ENCODE data around the gene TMEM132D. TPM values are rescaled to one million over a fixed set of nuclear protein-coding genes. Genes with fewer than 3 reads are reported as not detected.

TMEM132D gene
- total and polyA plus RNA-seq, 2 of the 8 experiments (the other 6 are each of a cell fraction or from before 2014, with no cell fraction given), result 3.5 to 10.1 TPM

DNA sequence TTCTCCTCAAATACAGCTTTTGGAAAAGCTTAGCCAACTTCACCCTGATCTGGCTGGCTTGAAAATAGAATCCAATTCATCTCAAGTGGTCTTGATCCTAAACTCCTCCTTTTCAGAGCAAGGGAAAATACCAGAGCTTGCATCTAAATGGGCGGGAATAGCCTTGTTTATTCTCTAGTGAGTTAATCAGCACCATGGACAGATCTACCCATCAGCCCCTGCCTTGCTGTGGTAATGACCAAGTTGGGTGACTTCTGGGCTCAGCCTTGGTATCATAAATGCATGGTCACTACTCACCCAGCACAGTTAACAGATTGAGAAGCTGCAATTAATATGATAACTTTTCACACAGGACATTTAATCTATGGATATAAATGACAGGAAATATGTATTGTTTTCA is 853.9 kb downstream of the TMEM132D start (continued):
- no peak for TF ChIP-seq HDAC6 (IDR thresholded peaks at IDR 0.05; ENCODE audit: low read depth, low read length)
- no peak for TF ChIP-seq TAF7 (optimal IDR thresholded peaks at IDR 0.05; ENCODE audit: borderline replicate concordance, low read depth, low read length)
- no peak for TF ChIP-seq SUZ12 (IDR thresholded peaks at IDR 0.05; ENCODE audit: low read length)
- no peak for TF ChIP-seq CHD2 (IDR thresholded peaks at IDR 0.05; ENCODE audit: low read length)
- TF ChIP-seq CHD1 (IDR thresholded peaks at IDR 0.05; ENCODE audit: low read depth, low read length), result no peak
- no peak for TF ChIP-seq EP300 (IDR thresholded peaks at IDR 0.05; ENCODE audit: borderline replicate concordance in 1 of 2, low read depth in 2 of 2, low read length in 2 of 2)
- no peak for TF ChIP-seq KDM1A (IDR thresholded peaks at IDR 0.05; ENCODE audit: borderline replicate concordance, low read length)
- TF ChIP-seq TBP (IDR thresholded peaks at IDR 0.05; ENCODE audit: low read depth, low read length), result no peak
- no peak for TF ChIP-seq TAF1 (IDR thresholded peaks at IDR 0.05; ENCODE audit: low read depth, low read length)
- TF ChIP-seq CBX5 (IDR thresholded peaks at IDR 0.05; ENCODE audit: low read depth, low read length), result no peak
- TF ChIP-seq NANOG (IDR thresholded peaks at IDR 0.05; ENCODE audit: insufficient read depth, low read depth, low read length, poor library complexity, severe bottlenecking), result peak; percentile 45
- no peak for TF ChIP-seq BCL11A (IDR thresholded peaks at IDR 0.05; ENCODE audit: low read depth in 2 of 2, low read length in 2 of 2)
- no peak for TF ChIP-seq RFX5 (IDR thresholded peaks at IDR 0.05; ENCODE audit: borderline replicate concordance, low read depth, low read length)
- TF ChIP-seq HDAC2 (IDR thresholded peaks at IDR 0.05; ENCODE audit: borderline replicate concordance in 1 of 2, low read depth in 2 of 2, low read length in 2 of 2), result 0 out of 4 replicates have a peak, but pooled peaks of 1 of the 2 experiments have one; percentile 26
- TF ChIP-seq SIN3A (conservative IDR thresholded peaks at IDR 0.05 in 1 of 2, IDR thresholded peaks at IDR 0.05 in 1 of 2; ENCODE audit: low read depth in 1 of 2, low read length in 2 of 2), result 0 out of 4 replicates have a peak, but pooled peaks have one; percentile 50 to 73
- TF ChIP-seq, protein P1, sequence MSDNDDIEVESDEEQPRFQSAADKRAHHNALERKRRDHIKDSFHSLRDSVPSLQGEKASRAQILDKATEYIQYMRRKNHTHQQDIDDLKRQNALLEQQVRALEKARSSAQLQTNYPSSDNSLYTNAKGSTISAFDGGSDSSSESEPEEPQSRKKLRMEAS (IDR thresholded peaks at IDR 0.05), result no peak
- TF ChIP-seq SRF (IDR thresholded peaks at IDR 0.05; ENCODE audit: low read depth, low read length), result no peak
- TF ChIP-seq ASH2L (IDR thresholded peaks at IDR 0.05; ENCODE audit: low read length), result no peak
- TF ChIP-seq, protein P2, sequence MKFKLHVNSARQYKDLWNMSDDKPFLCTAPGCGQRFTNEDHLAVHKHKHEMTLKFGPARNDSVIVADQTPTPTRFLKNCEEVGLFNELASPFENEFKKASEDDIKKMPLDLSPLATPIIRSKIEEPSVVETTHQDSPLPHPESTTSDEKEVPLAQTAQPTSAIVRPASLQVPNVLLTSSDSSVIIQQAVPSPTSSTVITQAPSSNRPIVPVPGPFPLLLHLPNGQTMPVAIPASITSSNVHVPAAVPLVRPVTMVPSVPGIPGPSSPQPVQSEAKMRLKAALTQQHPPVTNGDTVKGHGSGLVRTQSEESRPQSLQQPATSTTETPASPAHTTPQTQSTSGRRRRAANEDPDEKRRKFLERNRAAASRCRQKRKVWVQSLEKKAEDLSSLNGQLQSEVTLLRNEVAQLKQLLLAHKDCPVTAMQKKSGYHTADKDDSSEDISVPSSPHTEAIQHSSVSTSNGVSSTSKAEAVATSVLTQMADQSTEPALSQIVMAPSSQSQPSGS (IDR thresholded peaks at IDR 0.05; ENCODE audit: low read length), result no peak
- TF ChIP-seq RXRA (IDR thresholded peaks at IDR 0.05; ENCODE audit: insufficient read depth, low read depth, low read length), result no peak
- no peak for TF ChIP-seq POU5F1 (IDR thresholded peaks at IDR 0.05; ENCODE audit: low read depth, low read length)
- no peak for TF ChIP-seq SAP30 (IDR thresholded peaks at IDR 0.05; ENCODE audit: insufficient read depth, insufficient replicate concordance, low read length)
- TF ChIP-seq TEAD4 (IDR thresholded peaks at IDR 0.05; ENCODE audit: low read depth, low read length), result no peak

All from H1 (cell line).